Cardiac septum (tissue), 1 donor: ENCODE measurements around the gene GLT8D1. TPM values are rescaled to one million over a fixed set of nuclear protein-coding genes. Genes with fewer than 3 reads are reported as not detected.

ENCODE experiments used
- DNase-seq: peaks from one replicate; pipeline ENCODE4 v3.0.0-alpha.2; 2020; ENCODE audit warnings: low spot score
- intact Hi-C: fragments of 100-400 bp; cut with DNase I; formaldehyde crosslinking; loops from one replicate; pipeline ENCODE4 v1.14.0; 2022
- total RNA-seq: library from RNA; stranded (reverse); fragmentation: NEBNext Ultra II Directional; extraction: Animal tissue kit (Norgen Biotek cat#: 25700); gene quantifications from one replicate; pipeline ENCODE4 v1.2.1, GENCODE V29; 2021
- donor health status: DM: no; HTN: no; CAD: no.

GLT8D1 gene
- total RNA-seq, 1 donor from 2014 or later: 29.1 TPM

DNA sequence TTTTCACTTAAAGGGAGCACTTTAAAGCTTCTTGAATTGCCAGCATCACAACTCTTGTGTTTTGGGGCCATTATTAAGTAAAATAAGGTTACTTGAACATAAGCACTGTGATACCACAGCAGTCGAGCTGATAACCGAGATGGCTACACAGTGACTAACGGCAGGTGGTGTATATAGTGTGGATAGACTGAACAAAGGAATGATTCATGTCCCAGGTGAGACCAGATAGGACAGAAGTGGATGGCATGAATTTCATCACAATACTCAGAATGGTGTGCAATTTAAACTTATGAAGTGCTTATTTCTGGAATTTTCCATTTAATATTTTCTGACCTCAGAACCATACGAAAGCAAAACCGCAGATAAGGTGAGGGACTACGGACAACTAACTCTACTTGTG, 60.0 kb downstream of the GLT8D1 start:
- DNase-seq: no peak
- intact Hi-C loops: no loop called here

Other genes starting within 250 kb of the GLT8D1 start
- 52.2 TPM for gene STAB1, start 210.5 kb downstream of the GLT8D1 start, total RNA-seq
- gene NT5DC2, start 171.9 kb downstream of the GLT8D1 start, total RNA-seq: 58.2 TPM
- gene UQCC5, start 169.2 kb downstream of the GLT8D1 start, total RNA-seq: 52.9 TPM
- 50.2 TPM for gene PBRM1, start 19.9 kb downstream of the GLT8D1 start, total RNA-seq
- gene GNL3, start 19.8 kb downstream of the GLT8D1 start, total RNA-seq: 29.1 TPM
- 79.4 TPM for gene SPCS1, start 315 bp upstream of the GLT8D1 start, total RNA-seq
- 17.1 TPM for gene NEK4, start 65.1 kb upstream of the GLT8D1 start, total RNA-seq
- gene ITIH1, start 71.8 kb upstream of the GLT8D1 start, total RNA-seq: 0.35 TPM
- gene ITIH3, start 89.0 kb upstream of the GLT8D1 start, total RNA-seq: 0.78 TPM
- 3.2 TPM for gene ITIH4, start 124.9 kb upstream of the GLT8D1 start, total RNA-seq
- 15.9 TPM for gene MUSTN1, start 129.2 kb upstream of the GLT8D1 start, total RNA-seq
- gene STIMATE, start 191.8 kb upstream of the GLT8D1 start, total RNA-seq: 11.2 TPM